CD4-positive, alpha-beta T cell treated with Interleukin-2 at 100 ng/mL for 4 hours (primary cell): ENCODE measurements around the gene CGNL1.
A peak's percentile ranks its signal among the peaks of the same experiment; 100 is the strongest.

ENCODE experiments used
- DNase-seq: peaks from one replicate; pipeline ENCODE4 v3.0.0-alpha.2; 2020; ENCODE audit warnings: low spot score

Gene CGNL1

DNA sequence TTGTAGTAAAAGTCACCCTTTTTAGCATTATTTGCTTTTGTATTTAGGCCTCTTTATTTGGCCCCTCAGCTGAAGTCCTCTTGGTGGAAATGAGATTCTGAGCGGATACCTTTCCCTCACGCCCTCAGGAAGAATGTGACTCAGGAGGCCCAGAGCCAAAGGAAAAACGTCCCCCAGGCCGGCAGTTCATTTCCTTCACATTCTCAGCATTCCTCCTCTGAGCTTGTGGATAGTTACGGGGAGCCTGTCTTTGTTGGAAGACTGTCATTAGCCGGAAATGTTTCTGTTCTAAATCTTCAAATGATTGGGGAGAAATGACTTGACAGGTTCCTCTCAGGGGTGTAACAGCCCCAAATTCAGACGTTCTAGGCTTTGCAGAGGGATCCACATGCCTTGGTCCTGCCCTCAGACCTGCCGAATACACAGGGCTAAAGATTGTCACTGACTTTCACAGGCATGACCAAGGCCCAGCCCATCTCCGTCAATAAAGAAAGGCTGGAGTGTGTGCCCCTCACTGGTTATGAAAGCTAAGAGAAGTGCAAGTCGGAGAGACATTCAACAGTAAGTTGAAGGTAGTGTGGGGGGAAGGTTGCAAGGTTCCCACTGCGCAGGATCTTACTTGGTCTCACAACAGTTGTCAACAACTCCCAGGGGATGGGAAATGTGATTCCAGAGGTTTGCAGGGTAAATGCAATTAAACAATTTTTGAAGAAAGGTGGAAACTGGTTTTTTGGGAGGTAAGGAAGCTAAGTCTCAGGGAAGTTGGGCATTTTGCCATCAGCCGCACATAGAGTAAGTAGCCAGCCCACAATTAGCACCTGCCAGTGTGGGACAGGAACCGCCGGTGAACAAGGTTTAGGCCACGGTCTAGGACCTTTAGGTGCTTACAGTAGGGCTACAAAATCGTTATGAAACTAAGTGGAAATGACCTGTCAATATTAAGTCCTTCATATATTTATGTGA is 175.7 kb downstream of the CGNL1 start:
- no peak for DNase-seq

GRCh38 chr15:57552678-57553334 is 176.5 kb downstream of the CGNL1 start:
- DNase-seq: no peak

GRCh38 chr15:57553526-57553925 is 177.2 kb downstream of the CGNL1 start:
- DNase-seq: no peak

DNA sequence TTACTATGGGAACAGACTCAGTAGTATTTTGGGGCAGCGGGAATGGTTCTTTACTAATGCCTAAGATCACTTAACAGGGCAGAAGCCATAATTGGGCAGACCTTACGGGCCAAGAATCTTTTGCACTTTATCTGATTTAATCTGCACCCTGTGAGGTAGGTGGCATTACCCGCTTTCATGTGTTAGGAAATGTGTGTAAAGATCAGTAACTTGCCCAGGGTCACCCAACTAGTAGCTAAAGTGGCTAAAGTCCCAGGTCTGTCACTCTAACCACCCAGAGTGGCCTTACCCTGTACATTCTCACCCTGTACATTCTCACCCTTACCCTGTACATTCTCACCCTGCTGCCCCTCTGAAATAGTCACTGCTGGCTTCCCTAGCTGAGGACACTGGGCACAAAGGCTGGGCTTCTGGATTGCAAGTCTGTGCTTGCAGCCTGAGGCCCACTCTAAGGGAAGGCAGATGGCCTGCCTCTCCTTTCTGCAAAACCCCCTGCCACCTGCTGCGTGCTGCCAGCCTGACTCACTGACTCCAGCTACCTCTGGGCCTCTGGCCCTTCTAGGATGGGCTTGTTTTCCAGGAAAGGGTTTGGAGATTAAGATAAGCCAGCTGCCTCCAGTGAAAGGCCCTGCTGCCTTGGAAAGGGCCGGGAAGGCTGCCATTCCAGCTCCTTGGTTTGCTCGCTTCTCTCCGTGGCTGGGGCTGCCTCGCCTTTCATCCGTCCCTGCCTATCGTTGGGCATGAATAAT is 177.9 kb downstream of the CGNL1 start:
- DNase-seq: no peak

GRCh38 chr15:57554812-57555179 is 178.5 kb downstream of the CGNL1 start:
- DNase-seq: no peak

DNA sequence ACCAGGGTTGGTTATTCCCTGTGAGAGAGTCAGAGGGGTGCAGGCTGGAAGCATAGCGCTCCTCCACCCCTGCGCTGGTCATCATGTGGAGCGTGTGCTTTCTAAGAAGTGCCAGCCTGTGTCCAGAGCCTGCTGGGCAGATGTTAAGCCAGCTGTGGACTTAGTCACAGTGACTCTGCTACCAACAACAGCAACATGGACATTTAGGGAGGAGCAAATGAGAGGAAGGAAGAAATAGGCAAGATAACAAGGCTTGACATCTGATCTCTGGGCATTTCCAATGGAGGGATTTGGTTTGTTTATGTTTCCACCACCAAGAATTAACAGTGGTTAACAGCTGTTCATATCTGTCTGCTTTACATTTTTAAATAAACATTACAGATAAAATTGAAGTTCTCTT is 179.0 kb downstream of the CGNL1 start:
- DNase-seq: no peak

- no peak for DNase-seq
Measured at GRCh38 chr15:57556040-57556439, 179.7 kb downstream of the CGNL1 start.

GRCh38 chr15:57557267-57557666 is 181.0 kb downstream of the CGNL1 start:
- DNase-seq: no peak

GRCh38 chr15:57557810-57558209 is 181.5 kb downstream of the CGNL1 start:
- DNase-seq: no peak

DNA sequence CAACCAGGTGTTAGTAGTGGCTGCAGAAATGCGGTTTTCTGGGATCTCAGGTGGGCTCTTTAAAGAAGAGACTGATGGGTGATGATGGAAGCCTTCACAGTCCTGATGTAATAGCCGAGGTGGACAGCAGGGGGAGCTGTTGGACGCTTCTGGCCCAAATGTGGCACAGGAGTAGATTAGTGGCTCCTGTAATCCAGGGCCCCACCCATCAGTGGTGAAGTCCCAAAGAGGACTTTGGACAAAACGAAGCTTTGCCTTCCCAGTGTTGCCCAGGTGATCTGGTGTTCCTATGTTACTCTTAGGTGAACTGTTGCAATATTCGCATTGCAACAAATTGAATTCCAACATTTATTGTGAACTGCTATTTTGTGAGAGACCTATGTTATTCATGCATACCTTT is 183.6 kb downstream of the CGNL1 start:
- peak; percentile 62 for DNase-seq

DNA sequence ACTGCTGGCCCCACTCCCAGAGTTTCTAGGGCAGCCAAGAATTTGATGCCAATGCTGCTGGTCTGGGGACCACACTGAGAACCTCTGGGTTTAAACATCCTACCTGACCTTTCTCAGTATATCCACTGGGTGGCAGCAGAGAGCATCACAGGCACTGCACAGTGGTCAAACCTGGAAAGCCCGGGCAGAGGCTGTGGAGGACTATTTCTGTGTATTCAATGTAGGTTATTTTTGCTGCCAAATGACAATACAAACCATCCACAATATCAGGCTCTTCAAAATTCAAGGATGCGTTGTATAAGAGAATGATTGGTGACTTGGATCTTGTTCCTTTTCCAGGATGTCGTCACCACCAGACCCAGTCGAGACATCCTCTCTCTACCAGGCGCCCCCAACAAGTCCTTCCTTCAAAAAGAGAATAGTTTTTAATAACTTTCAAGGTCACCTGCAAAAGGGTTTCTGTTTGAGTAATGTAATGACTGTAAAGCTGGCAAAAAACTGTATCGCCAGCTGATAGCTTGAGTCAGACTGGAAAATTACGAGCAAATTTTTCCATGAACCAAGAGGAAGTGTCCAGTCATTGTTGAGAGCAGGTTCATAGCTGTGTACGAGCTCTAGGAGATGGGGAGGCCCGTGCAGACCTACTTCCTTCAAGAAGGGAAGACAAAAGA is 184.9 kb downstream of the CGNL1 start:
- DNase-seq: peak; percentile 74

- no peak for DNase-seq
Measured at GRCh38 chr15:57562196-57562769, 186.0 kb downstream of the CGNL1 start.

- no peak for DNase-seq
Measured at GRCh38 chr15:57563416-57563815, 187.1 kb downstream of the CGNL1 start.

- peak; percentile 11 for DNase-seq
Measured at GRCh38 chr15:57565311-57565710, 189.0 kb downstream of the CGNL1 start.

- no peak for DNase-seq
Measured at GRCh38 chr15:57566834-57567233, 190.5 kb downstream of the CGNL1 start.

DNA sequence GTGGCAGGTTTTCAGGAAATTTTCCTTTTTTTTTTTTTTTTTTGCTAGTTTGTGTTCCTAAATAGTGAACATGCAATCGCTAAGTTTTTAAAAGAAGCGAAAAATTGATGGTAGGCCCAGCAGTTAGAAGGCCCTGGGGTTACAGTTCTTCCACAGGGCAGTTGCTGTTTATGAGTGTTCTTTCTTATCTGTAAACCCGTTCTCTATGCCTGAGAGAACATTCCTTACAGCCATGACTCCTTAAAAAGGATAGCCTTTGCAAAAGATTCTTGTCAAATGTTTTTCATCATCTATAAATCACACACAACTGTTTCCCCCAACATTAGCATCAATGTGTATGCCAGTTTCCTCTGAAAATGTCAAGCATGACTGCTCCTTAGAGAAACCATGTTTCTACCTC is 191.6 kb downstream of the CGNL1 start:
- DNase-seq: no peak

GRCh38 chr15:57568299-57568698 is 192.0 kb downstream of the CGNL1 start:
- no peak for DNase-seq

- no peak for DNase-seq
Measured at GRCh38 chr15:57570340-57570739, 194.0 kb downstream of the CGNL1 start.

DNA sequence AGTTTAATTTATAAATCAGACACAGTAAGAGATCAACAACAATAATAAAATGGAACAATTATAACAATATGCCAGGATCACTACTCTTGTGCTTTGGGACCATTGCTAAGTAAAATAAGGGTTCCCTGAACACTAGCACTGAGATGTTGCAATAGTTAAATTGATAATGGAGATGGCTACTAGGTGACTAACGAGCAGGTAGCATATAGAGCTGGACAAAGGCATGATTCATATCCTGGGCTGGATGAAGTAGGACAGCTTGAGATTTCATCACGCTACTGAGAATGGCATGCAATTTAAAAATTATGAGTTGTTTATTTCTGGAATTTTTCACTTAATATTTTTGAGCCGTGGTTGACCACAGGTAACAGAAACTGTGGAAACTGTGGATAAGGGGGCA is 194.7 kb downstream of the CGNL1 start:
- DNase-seq: no peak

GRCh38 chr15:57571725-57572124 is 195.4 kb downstream of the CGNL1 start:
- no peak for DNase-seq

DNA sequence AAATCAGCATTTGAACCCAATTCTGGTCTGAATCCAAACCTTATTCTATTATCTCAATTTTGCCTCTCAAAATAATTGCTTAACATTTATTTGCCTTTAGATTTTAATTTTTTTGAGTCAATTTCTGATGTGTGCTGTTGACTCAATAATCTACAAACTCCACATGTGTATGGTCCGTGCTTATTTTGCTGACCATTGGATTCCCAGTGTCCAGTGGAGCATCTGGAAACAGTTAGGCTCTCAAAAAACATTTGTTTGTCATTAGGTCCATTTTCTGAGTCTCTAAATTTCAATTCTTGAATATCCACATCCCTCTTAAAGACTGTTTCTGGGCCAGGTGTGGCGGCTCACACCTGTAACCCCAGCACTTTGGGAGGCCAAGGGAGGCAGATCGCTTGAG is 196.2 kb downstream of the CGNL1 start:
- no peak for DNase-seq

DNA sequence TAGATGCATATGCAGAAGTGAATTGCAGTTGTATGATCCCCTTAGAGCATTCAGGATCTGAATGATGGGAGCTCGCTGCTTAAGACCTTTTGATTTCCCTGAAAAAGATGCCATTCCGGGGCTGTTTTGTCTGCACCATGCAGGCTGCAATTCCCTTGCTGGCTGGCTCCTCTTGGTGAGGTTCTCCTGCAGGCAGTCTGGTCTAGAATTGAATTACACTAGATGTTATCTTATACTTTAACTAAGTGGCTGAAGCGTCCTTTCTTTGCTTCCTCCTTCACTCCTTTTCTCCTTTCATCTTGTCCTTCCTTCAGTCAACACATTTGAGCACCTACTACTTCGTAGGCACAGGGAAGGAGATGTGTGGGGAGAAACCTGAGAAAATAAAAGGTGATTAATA is 196.8 kb downstream of the CGNL1 start:
- no peak for DNase-seq
